HepG2 (cell line): ENCODE data around the gene IGFL2.

Source experiments
- CTCF ChIP-seq: sonication (generic); formaldehyde crosslinking; IDR thresholded peaks from 2 replicates; pipeline ENCODE4 v1.5.0; 2020; ENCODE audit warnings: mild to moderate bottlenecking, missing genetic modification reagents, moderate library complexity
- FOXM1 ChIP-seq: sonication (generic); formaldehyde crosslinking; IDR thresholded peaks from 2 replicates; pipeline ENCODE4 v1.5.0; 2020; ENCODE audit warnings: missing genetic modification reagents
- GATAD2A ChIP-seq: IDR thresholded peaks from 2 replicates; pipeline ENCODE4 v1.6.1; 2016
- IRF1 ChIP-seq: sonication (generic); formaldehyde crosslinking; IDR thresholded peaks from 2 replicates; pipeline ENCODE4 v1.4.0; 2020; ENCODE audit warnings: low read depth, mild to moderate bottlenecking, missing genetic modification reagents
- MAF1 ChIP-seq: sonication (generic); formaldehyde crosslinking; IDR thresholded peaks from 2 replicates; pipeline ENCODE4 v1.5.0; 2020; ENCODE audit warnings: missing genetic modification reagents, borderline replicate concordance
- NCOA1 ChIP-seq: sonication (generic); formaldehyde crosslinking; IDR thresholded peaks from 2 replicates; pipeline ENCODE4 v1.9.0; 2021; ENCODE audit warnings: missing genetic modification reagents
- NFRKB ChIP-seq: fragments of 450-650 bp; IDR thresholded peaks from 2 replicates; pipeline ENCODE4 v1.6.1; 2017
- SRF ChIP-seq: IDR thresholded peaks from 2 replicates; pipeline ENCODE4 v1.6.1; 2011; ENCODE audit warnings: mild to moderate bottlenecking, low read depth, low read length, moderate library complexity
- ZNF530 ChIP-seq: sonication (generic); formaldehyde crosslinking; IDR thresholded peaks from 2 replicates; pipeline ENCODE4 v1.5.0; 2020; ENCODE audit warnings: low read depth, mild to moderate bottlenecking, missing genetic modification reagents
- TF ChIP-seq, protein P1 (sequence below): sonication (generic); formaldehyde crosslinking; IDR thresholded peaks from 2 replicates; pipeline ENCODE4 v1.4.0; 2020; ENCODE audit warnings: missing genetic modification reagents

DNA sequence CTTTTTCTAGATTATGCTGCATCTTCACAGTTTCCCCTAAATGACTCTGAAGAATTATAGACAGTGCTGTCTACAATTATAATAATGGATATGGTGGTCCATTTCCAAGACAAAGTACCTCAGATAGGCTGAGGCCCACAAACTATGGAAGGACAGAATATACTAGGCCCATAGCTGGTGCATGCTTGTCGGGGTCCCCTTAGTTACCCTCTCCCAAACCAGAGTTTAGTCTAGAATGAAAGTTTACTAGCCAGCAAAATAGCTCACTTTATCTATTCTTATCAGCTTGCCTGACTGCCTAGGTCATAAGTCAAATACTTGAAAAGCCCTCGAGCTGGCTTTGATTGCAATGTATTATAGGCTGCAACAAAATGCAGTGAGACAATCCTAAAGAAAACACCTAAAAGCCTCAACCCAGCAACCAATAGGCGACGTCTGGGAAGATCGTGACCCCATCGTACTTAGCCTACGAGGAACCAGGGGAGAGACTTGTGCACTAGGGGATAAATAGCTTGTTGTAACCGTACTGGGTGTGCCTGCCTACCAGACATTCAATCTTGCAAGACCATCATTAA lies 785 bp upstream of the IGFL2 start:
- no peak for TF ChIP-seq MAF1 (CRISPR knock-in tag)
- no peak for TF ChIP-seq FOXM1 (CRISPR knock-in tag)
- TF ChIP-seq ZNF530 (CRISPR knock-in tag), result no peak
- no peak for TF ChIP-seq SRF
- no peak for TF ChIP-seq NFRKB
- TF ChIP-seq NCOA1 (CRISPR knock-in tag), result no peak
- TF ChIP-seq, protein P1, sequence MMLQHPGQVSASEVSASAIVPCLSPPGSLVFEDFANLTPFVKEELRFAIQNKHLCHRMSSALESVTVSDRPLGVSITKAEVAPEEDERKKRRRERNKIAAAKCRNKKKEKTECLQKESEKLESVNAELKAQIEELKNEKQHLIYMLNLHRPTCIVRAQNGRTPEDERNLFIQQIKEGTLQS (CRISPR knock-in tag), result no peak
- no peak for TF ChIP-seq IRF1 (CRISPR knock-in tag)
- no peak for TF ChIP-seq GATAD2A (CRISPR knock-in tag)
- TF ChIP-seq CTCF (CRISPR knock-in tag), result no peak
